ENCODE data around the gene DESI1.
"Not testable (repeated sequence)": the region's sequence is repeated elsewhere in the genome, so short reads cannot be mapped to it uniquely, and the experiment has no call there.

The DESI1 gene

GRCh38 chr22:41620589-41621098 lies at the start of gene DESI1:
TSS of gene DESI1 (minus strand) at chr22:41621043. CDS start at chr22:41620839, 204 bp downstream.
- no peak for DNase-seq (ENCODE audit: low read depth)

- no peak for DNase-seq (ENCODE audit: low read depth)
These were observed 48.4 kb upstream of the DESI1 start for GRCh38 chr22:41668971-41669911.

- no peak for DNase-seq (ENCODE audit: low read depth)
These were observed 44.1 kb upstream of the DESI1 start for GRCh38 chr22:41664951-41665350.

- no peak for DNase-seq (ENCODE audit: low read depth)
These were observed 43.6 kb upstream of the DESI1 start for GRCh38 chr22:41664490-41664889.

DNA sequence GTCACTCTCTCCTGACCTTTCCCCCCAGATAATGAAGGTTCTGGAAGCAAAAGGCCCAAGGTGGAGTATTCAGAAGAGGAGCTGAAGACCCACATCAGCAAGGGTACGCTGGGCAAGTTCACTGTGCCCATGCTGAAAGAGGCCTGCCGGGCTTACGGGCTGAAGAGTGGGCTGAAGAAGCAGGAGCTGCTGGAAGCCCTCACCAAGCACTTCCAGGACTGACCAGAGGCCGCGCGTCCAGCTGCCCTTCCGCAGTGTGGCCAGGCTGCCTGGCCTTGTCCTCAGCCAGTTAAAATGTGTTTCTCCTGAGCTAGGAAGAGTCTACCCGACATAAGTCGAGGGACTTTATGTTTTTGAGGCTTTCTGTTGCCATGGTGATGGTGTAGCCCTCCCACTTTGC lies 42.8 kb upstream of the DESI1 start:
- not testable (repeated sequence) for DNase-seq (ENCODE audit: low read depth)

GRCh38 chr22:41661713-41662112 lies 40.9 kb upstream of the DESI1 start:
- no peak for DNase-seq (ENCODE audit: low read depth)

DNA sequence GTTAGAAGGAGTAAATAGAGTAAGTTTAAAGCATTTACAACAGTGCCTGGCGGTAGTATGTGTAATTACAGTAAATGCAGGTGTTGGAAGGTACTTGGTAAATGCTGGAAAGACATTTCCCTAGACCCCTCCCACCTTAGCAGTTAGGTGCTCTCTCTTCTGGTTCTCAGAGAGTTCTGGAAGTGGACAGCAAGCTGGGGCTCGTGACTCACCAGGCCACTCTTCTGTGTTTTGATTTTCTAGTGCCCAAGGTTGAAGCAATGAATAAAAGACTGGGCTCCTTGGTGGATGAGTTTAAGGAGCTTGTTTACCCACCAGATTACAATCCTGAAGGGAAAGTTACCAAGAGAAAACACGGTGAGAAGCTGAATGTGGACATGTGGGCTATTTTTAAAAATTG lies 40.2 kb upstream of the DESI1 start:
- no peak for DNase-seq (ENCODE audit: low read depth)

GRCh38 chr22:41660416-41660815 lies 39.6 kb upstream of the DESI1 start:
- no peak for DNase-seq (ENCODE audit: low read depth)

- DNase-seq (ENCODE audit: low read depth), result no peak
These were observed 39.1 kb upstream of the DESI1 start for GRCh38 chr22:41659941-41660340.

DNA sequence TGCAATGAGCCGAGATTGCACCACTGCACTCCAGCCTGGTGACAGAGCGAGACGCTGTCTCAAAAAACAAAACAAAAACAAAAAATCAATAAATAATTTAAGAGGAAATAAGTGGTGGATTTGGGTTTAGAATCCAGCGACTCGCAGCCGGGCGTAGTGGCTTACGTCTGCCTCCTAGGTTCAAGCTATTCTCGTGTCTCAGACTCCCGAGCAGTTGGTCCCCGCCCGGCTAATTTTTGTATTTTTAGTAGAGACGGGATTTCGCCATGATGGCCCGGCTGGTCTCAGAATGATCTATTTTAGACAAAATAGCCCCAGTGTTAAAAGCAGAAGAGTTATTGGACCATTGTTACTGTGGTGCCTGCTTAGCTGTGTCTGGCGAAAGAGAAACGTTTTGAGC lies 38.0 kb upstream of the DESI1 start:
- DNase-seq (ENCODE audit: low read depth), result no peak

GRCh38 chr22:41657709-41658108 lies 36.9 kb upstream of the DESI1 start:
- no peak for DNase-seq (ENCODE audit: low read depth)

DNA sequence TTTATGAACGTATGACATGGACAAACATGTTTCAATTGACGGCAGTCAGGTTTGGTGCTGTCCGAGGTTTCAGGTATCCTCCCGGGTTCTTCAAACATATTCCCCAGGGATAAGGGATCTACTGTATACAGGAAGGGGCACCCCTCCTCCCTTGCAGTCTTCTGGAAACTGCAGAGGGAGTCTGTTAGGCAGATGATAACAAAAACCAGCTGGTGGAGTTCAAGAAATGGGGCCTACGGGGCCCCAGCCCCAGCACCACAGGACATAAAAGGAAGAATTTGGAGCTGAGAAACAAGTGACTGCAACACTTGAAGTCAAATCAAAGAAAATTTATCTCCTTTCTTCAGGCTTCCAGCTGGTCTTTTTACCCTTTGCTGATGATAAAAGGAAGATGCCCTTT lies 35.7 kb upstream of the DESI1 start:
- DNase-seq (ENCODE audit: low read depth), result no peak

DNA sequence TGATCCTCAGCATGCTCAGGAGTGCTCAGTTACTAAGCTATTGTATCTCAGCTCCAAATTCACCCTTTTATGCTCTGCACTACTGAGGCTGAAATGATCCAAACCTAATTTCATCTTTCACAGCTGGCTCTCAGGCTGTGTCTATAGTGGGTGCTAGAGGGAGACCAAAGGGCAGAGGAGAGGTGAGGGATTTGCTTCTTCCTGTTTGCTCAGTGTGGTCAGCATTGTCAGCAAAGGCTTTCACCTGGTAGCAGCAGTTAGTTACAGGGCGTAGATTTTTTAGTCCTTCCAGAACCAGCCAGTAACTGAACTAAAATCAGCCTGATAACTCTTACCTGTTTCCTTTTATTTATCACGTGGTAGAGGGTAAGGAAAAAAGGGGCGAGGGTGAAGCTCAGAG lies 33.5 kb upstream of the DESI1 start:
- DNase-seq (ENCODE audit: low read depth), result no peak

- DNase-seq (ENCODE audit: low read depth), result no peak
These were observed 30.0 kb upstream of the DESI1 start for GRCh38 chr22:41650821-41651220.

DNA sequence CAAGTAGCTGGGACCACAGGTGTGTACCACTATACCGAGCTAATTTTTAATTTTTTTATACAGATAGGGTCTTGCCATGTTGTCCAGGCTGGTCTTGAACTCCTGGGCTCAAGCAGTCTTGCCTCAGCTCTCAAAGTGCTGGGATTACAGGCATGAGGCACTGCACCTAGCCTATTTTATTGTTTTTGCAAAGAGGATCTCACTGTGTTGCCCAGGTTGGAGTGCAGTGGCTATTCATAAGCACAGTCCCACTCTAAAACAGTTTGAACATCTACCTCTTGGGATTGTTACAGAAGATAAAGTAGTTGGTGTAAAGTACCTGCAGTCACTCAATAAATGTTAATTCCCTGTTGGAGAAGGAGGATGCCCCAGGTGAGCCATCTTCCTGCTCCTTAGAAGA lies 29.4 kb upstream of the DESI1 start:
- no peak for DNase-seq (ENCODE audit: low read depth)

GRCh38 chr22:41648432-41648831 lies 27.6 kb upstream of the DESI1 start:
- DNase-seq (ENCODE audit: low read depth), result no peak

GRCh38 chr22:41647771-41648170 lies 26.9 kb upstream of the DESI1 start:
- no peak for DNase-seq (ENCODE audit: low read depth)

- DNase-seq (ENCODE audit: low read depth), result no peak
These were observed 21.7 kb upstream of the DESI1 start for GRCh38 chr22:41642331-41643110.

GRCh38 chr22:41641854-41642253 lies 21.0 kb upstream of the DESI1 start:
- DNase-seq (ENCODE audit: low read depth), result no peak

DNA sequence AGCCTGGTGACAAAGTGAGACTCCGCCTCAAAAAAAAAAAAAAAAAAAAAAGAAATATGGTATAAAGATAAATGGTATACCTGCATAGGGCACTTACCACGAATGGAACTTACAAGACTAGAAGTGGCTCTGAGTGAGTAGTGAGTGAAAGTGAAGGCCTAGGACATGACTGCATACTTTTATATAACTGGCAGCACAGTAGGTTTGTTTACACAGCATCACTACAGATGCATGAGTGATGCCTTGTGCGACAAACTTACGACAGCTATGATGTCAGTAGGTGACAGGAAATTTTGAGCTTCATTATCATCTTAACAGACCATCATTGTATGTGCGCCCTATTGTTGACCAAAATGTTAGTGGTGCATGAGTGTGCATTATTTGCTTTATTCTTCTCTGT lies 17.9 kb upstream of the DESI1 start:
- DNase-seq (ENCODE audit: low read depth), result no peak

- no peak for DNase-seq (ENCODE audit: low read depth)
These were observed 17.3 kb upstream of the DESI1 start for GRCh38 chr22:41638124-41638523.

- not testable (repeated sequence) for DNase-seq (ENCODE audit: low read depth)
These were observed 16.8 kb upstream of the DESI1 start for GRCh38 chr22:41637623-41638022.

DNA sequence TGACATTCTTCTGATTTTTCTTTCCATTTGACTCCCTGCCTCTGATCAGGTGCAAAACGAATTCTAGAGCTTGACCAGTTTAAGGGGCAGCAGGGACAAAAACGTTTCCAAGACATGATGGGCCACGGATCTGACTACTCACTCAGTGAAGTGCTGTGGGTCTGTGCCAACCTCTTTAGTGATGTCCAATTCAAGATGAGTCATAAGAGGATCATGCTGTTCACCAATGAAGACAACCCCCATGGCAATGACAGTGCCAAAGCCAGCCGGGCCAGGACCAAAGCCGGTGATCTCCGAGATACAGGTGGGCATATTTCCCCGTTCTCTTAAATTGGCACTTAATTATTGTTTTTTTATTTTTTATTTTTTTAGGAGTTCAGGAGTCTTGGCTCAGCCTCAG lies 15.6 kb upstream of the DESI1 start:
- no peak for DNase-seq (ENCODE audit: low read depth)
